ENCODE measurements around the gene NFATC2IP. TPM values are rescaled to one million over a fixed set of nuclear protein-coding genes. Genes with fewer than 3 reads are reported as not detected.

NFATC2IP gene
- total and polyA plus RNA-seq, 10 of the 15 experiments (the other 5 are each of a cell fraction or from before 2014, with no cell fraction given) = 12.2 to 93.9 (median 46.9) TPM

- 98% methylated on average over 8 of the region's 18 CpGs for WGBS (ENCODE audit: insufficient coverage, insufficient replicate concordance, low lambda C conversion rate, missing lambda C conversion rate)
- ChIA-PET POLR2A (interaction anchor here (0.5 kb wide), 1 partner anchor 56 kb away, joined by 6 read pairs; no protein-coding TSS in a partner anchor), SMC1A (ENCODE audit: uncharacterized antibody, unreplicated experiment) (interaction anchor here (0.8 to 1.4 kb wide), 3 partner anchors 9 to 35 kb away, joined by 3 read pairs; partner anchors contain the start of gene SPNS1), CTCF (interaction anchor here (2.0 kb wide), 1 partner anchor 10 kb away, joined by 5 read pairs; no protein-coding TSS in a partner anchor), RAD21 (ENCODE audit: unreplicated experiment) (no interaction called here)
- H3K9me3 ChIP-seq (replicated peaks; ENCODE audit: control insufficient read depth, insufficient read depth, low read length) = no peaks in the 10 kb centered on the region; the same call in 2 of the 3 replicates
- no peaks in the 10 kb centered on the region for H4K20me1 ChIP-seq (ENCODE audit: control insufficient read depth, insufficient read depth)
- ATAC-seq = no peak
- no peak for DNase-seq (ENCODE audit: low read depth, low spot score)
- no peaks in the 10 kb centered on the region for H3K79me2 ChIP-seq (ENCODE audit: control insufficient read depth, insufficient read depth, low read length)
- no peak for FAIRE-seq
- in situ Hi-C loops (cut with MboI) = no loop called here
- H3K4me3 ChIP-seq = no peak overlapping the region
- no peak overlapping the region for H3K9ac ChIP-seq (ENCODE audit: control insufficient read depth, insufficient read depth, low read length)
- no peaks in the 10 kb centered on the region for H3K27me3 ChIP-seq (replicated peaks in 1 of 2; ENCODE audit: control insufficient read depth in 2 of 2, insufficient read depth in 2 of 2, low read length in 1 of 2)
- no peak overlapping the region for H3K4me2 ChIP-seq (ENCODE audit: control insufficient read depth, insufficient read depth)
- H3K27ac ChIP-seq (ENCODE audit: control insufficient read depth, insufficient read depth) = no peak overlapping the region
- peaks cover 12% of the 10 kb centered on the region for H3K4me1 ChIP-seq (ENCODE audit: control insufficient read depth, insufficient read depth, low read length)
- no peak overlapping the region for H2AFZ ChIP-seq (ENCODE audit: control insufficient read depth, low read depth, low read length)
- BruUV-seq (replicated peaks) = no TSS peak
- intact Hi-C loops (cut with micrococcal nuclease; ENCODE audit: unreplicated experiment) = no loop called here
- peaks cover 0 to 10% of the 10 kb centered on the region in 2 experiments; a peak in 3 of 4 replicates for H3K36me3 ChIP-seq (ENCODE audit: control insufficient read depth in 2 of 2, insufficient read depth in 2 of 2, low read length in 1 of 2)
- no peak for TF ChIP-seq SIX5 (IDR thresholded peaks at IDR 0.05; ENCODE audit: low read depth, low read length, severe bottlenecking)
- no peak for TF ChIP-seq HCFC1 (IDR thresholded peaks at IDR 0.05; ENCODE audit: low read length)
- no peak for TF ChIP-seq SMAD5 (IDR thresholded peaks at IDR 0.05; ENCODE audit: low read depth)
- TF ChIP-seq FOXM1 (IDR thresholded peaks at IDR 0.05; ENCODE audit: low read depth, low read length) = no peak
- no peak for TF ChIP-seq E2F4 (IDR thresholded peaks at IDR 0.05; ENCODE audit: low read depth, low read length)
- no peak for TF ChIP-seq EP300 (IDR thresholded peaks at IDR 0.05; ENCODE audit: borderline replicate concordance in 1 of 2, control insufficient read depth in 1 of 2, low read depth in 2 of 2, low read length in 2 of 2)
- TF ChIP-seq ETV6 (conservative IDR thresholded peaks at IDR 0.05 in 1 of 2, IDR thresholded peaks at IDR 0.05 in 1 of 2; ENCODE audit: borderline replicate concordance in 1 of 2, low read depth in 1 of 2) = no peak
- TF ChIP-seq, protein P1, sequence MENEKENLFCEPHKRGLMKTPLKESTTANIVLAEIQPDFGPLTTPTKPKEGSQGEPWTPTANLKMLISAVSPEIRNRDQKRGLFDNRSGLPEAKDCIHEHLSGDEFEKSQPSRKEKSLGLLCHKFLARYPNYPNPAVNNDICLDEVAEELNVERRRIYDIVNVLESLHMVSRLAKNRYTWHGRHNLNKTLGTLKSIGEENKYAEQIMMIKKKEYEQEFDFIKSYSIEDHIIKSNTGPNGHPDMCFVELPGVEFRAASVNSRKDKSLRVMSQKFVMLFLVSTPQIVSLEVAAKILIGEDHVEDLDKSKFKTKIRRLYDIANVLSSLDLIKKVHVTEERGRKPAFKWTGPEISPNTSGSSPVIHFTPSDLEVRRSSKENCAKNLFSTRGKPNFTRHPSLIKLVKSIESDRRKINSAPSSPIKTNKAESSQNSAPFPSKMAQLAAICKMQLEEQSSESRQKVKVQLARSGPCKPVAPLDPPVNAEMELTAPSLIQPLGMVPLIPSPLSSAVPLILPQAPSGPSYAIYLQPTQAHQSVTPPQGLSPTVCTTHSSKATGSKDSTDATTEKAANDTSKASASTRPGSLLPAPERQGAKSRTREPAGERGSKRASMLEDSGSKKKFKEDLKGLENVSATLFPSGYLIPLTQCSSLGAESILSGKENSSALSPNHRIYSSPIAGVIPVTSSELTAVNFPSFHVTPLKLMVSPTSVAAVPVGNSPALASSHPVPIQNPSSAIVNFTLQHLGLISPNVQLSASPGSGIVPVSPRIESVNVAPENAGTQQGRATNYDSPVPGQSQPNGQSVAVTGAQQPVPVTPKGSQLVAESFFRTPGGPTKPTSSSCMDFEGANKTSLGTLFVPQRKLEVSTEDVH (IDR thresholded peaks at IDR 0.05; ENCODE audit: low read depth, partially characterized antibody) = no peak
- TF ChIP-seq SMARCA5 (IDR thresholded peaks at IDR 0.05) = no peak
- TF ChIP-seq HDGF (IDR thresholded peaks at IDR 0.05) = no peak
- TF ChIP-seq, protein P2, sequence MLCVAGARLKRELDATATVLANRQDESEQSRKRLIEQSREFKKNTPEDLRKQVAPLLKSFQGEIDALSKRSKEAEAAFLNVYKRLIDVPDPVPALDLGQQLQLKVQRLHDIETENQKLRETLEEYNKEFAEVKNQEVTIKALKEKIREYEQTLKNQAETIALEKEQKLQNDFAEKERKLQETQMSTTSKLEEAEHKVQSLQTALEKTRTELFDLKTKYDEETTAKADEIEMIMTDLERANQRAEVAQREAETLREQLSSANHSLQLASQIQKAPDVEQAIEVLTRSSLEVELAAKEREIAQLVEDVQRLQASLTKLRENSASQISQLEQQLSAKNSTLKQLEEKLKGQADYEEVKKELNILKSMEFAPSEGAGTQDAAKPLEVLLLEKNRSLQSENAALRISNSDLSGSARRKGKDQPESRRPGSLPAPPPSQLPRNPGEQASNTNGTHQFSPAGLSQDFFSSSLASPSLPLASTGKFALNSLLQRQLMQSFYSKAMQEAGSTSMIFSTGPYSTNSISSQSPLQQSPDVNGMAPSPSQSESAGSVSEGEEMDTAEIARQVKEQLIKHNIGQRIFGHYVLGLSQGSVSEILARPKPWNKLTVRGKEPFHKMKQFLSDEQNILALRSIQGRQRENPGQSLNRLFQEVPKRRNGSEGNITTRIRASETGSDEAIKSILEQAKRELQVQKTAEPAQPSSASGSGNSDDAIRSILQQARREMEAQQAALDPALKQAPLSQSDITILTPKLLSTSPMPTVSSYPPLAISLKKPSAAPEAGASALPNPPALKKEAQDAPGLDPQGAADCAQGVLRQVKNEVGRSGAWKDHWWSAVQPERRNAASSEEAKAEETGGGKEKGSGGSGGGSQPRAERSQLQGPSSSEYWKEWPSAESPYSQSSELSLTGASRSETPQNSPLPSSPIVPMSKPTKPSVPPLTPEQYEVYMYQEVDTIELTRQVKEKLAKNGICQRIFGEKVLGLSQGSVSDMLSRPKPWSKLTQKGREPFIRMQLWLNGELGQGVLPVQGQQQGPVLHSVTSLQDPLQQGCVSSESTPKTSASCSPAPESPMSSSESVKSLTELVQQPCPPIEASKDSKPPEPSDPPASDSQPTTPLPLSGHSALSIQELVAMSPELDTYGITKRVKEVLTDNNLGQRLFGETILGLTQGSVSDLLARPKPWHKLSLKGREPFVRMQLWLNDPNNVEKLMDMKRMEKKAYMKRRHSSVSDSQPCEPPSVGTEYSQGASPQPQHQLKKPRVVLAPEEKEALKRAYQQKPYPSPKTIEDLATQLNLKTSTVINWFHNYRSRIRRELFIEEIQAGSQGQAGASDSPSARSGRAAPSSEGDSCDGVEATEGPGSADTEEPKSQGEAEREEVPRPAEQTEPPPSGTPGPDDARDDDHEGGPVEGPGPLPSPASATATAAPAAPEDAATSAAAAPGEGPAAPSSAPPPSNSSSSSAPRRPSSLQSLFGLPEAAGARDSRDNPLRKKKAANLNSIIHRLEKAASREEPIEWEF (IDR thresholded peaks at IDR 0.05; ENCODE audit: insufficient replicate concordance, low read depth, low read length) = no peak
Measured at GRCh38 chr16:28983644-28984043, 32.9 kb downstream of the NFATC2IP start.
